ENCODE results near the gene ZNF221.

ZNF221 gene

GRCh38 chr19:43956827-43957226, 5.8 kb downstream of the ZNF221 start:
- H3K36me3 ChIP-seq (ENCODE audit: control insufficient read depth, insufficient read depth, low read length) = no peaks in the 10 kb centered on the region
- no peak overlapping the region for H3K4me3 ChIP-seq (ENCODE audit: insufficient read depth, low read depth, low read length, poor library complexity, severe bottlenecking)
- DNase-seq = no peak
- H3K9me3 ChIP-seq (ENCODE audit: control insufficient read depth, low read length) = no peaks in the 10 kb centered on the region
- no peak overlapping the region for H3K27ac ChIP-seq (ENCODE audit: insufficient read depth, low read length, poor library complexity, severe bottlenecking)
- H3K4me1 ChIP-seq (ENCODE audit: control insufficient read depth, insufficient read depth, low read length, poor library complexity, severe bottlenecking) = no peaks in the 10 kb centered on the region
- no peaks in the 10 kb centered on the region for H3K27me3 ChIP-seq (replicated peaks; ENCODE audit: control insufficient read depth, insufficient read depth, low read length, poor library complexity, severe bottlenecking)

- Histone ChIP-seq H3K27ac (ENCODE audit: insufficient read depth, low read length, poor library complexity, severe bottlenecking) (no peak overlapping the region), H3K4me3 (ENCODE audit: insufficient read depth, low read depth, low read length, poor library complexity, severe bottlenecking) (no peak overlapping the region), H3K27me3 (replicated peaks; ENCODE audit: control insufficient read depth, insufficient read depth, low read length, poor library complexity, severe bottlenecking) (no peaks in the 10 kb centered on the region), H3K36me3 (ENCODE audit: control insufficient read depth, insufficient read depth, low read length) (no peaks in the 10 kb centered on the region), H3K9me3 (ENCODE audit: control insufficient read depth, low read length) (no peaks in the 10 kb centered on the region), H3K4me1 (ENCODE audit: control insufficient read depth, insufficient read depth, low read length, poor library complexity, severe bottlenecking) (no peaks in the 10 kb centered on the region)
- no peak for DNase-seq
Measured at GRCh38 chr19:43957891-43958290, 6.9 kb downstream of the ZNF221 start.

GRCh38 chr19:43960411-43960810, 9.4 kb downstream of the ZNF221 start:
- H3K4me1 ChIP-seq (ENCODE audit: control insufficient read depth, insufficient read depth, low read length, poor library complexity, severe bottlenecking) = no peaks in the 10 kb centered on the region
- no peak overlapping the region for H3K4me3 ChIP-seq (ENCODE audit: insufficient read depth, low read depth, low read length, poor library complexity, severe bottlenecking)
- H3K36me3 ChIP-seq (ENCODE audit: control insufficient read depth, insufficient read depth, low read length) = no peaks in the 10 kb centered on the region
- H3K27me3 ChIP-seq (replicated peaks; ENCODE audit: control insufficient read depth, insufficient read depth, low read length, poor library complexity, severe bottlenecking) = no peaks in the 10 kb centered on the region
- H3K27ac ChIP-seq (ENCODE audit: insufficient read depth, low read length, poor library complexity, severe bottlenecking) = no peak overlapping the region
- peaks cover 6% of the 10 kb centered on the region for H3K9me3 ChIP-seq (ENCODE audit: control insufficient read depth, low read length)
- DNase-seq = no peak

GRCh38 chr19:43966079-43966694, 15.2 kb downstream of the ZNF221 start:
- Histone ChIP-seq H3K27ac (ENCODE audit: insufficient read depth, low read length, poor library complexity, severe bottlenecking) (no peak overlapping the region), H3K27me3 (replicated peaks; ENCODE audit: control insufficient read depth, insufficient read depth, low read length, poor library complexity, severe bottlenecking) (no peaks in the 10 kb centered on the region), H3K4me1 (ENCODE audit: control insufficient read depth, insufficient read depth, low read length, poor library complexity, severe bottlenecking) (no peaks in the 10 kb centered on the region), H3K9me3 (ENCODE audit: control insufficient read depth, low read length) (peaks cover 20% of the 10 kb centered on the region), H3K4me3 (ENCODE audit: insufficient read depth, low read depth, low read length, poor library complexity, severe bottlenecking) (no peak overlapping the region), H3K36me3 (ENCODE audit: control insufficient read depth, insufficient read depth, low read length) (peaks cover 14% of the 10 kb centered on the region)
- DNase-seq = no peak

- DNase-seq = no peak
- H3K4me1 ChIP-seq (ENCODE audit: control insufficient read depth, insufficient read depth, low read length, poor library complexity, severe bottlenecking) = no peaks in the 10 kb centered on the region
- H3K9me3 ChIP-seq (ENCODE audit: control insufficient read depth, low read length) = peaks cover 9% of the 10 kb centered on the region
- no peak overlapping the region for H3K4me3 ChIP-seq (ENCODE audit: insufficient read depth, low read depth, low read length, poor library complexity, severe bottlenecking)
- no peaks in the 10 kb centered on the region for H3K36me3 ChIP-seq (ENCODE audit: control insufficient read depth, insufficient read depth, low read length)
- H3K27me3 ChIP-seq (replicated peaks; ENCODE audit: control insufficient read depth, insufficient read depth, low read length, poor library complexity, severe bottlenecking) = no peaks in the 10 kb centered on the region
- no peak overlapping the region for H3K27ac ChIP-seq (ENCODE audit: insufficient read depth, low read length, poor library complexity, severe bottlenecking)
Measured at GRCh38 chr19:43976732-43977131, 25.7 kb downstream of the ZNF221 start.

GRCh38 chr19:43983544-43983911, 32.5 kb downstream of the ZNF221 start:
- no peak for DNase-seq
- Histone ChIP-seq H3K27me3 (replicated peaks; ENCODE audit: control insufficient read depth, insufficient read depth, low read length, poor library complexity, severe bottlenecking) (no peaks in the 10 kb centered on the region), H3K36me3 (ENCODE audit: control insufficient read depth, insufficient read depth, low read length) (no peaks in the 10 kb centered on the region), H3K9me3 (ENCODE audit: control insufficient read depth, low read length) (no peaks in the 10 kb centered on the region), H3K4me1 (ENCODE audit: control insufficient read depth, insufficient read depth, low read length, poor library complexity, severe bottlenecking) (peaks cover 3% of the 10 kb centered on the region), H3K4me3 (ENCODE audit: insufficient read depth, low read depth, low read length, poor library complexity, severe bottlenecking) (peak overlapping the region; percentile 76), H3K27ac (ENCODE audit: insufficient read depth, low read length, poor library complexity, severe bottlenecking) (no peak overlapping the region)

GRCh38 chr19:43983912-43984686, 33.1 kb downstream of the ZNF221 start, which contains the start of gene ZNF155:
ZNF155 (plus strand) TSS chr19:43984188; CDS start chr19:43988544, 4,356 bp downstream.
- Histone ChIP-seq H3K27me3 (replicated peaks; ENCODE audit: control insufficient read depth, insufficient read depth, low read length, poor library complexity, severe bottlenecking) (no peaks in the 10 kb centered on the region), H3K27ac (ENCODE audit: insufficient read depth, low read length, poor library complexity, severe bottlenecking) (peak within 1 kb of the TSS; percentile 69), H3K9me3 (ENCODE audit: control insufficient read depth, low read length) (no peaks in the 10 kb centered on the region), H3K4me3 (ENCODE audit: insufficient read depth, low read depth, low read length, poor library complexity, severe bottlenecking) (peak within 1 kb of the TSS; percentile 76), H3K4me1 (ENCODE audit: control insufficient read depth, insufficient read depth, low read length, poor library complexity, severe bottlenecking) (peaks cover 3% of the 10 kb centered on the region), H3K36me3 (ENCODE audit: control insufficient read depth, insufficient read depth, low read length) (peaks cover 3% of the 10 kb centered on the region)
- peak; percentile 44 to 58 (median 57) for DNase-seq

GRCh38 chr19:43984687-43985000, 33.6 kb downstream of the ZNF221 start:
- Histone ChIP-seq H3K27ac (ENCODE audit: insufficient read depth, low read length, poor library complexity, severe bottlenecking) (no peak overlapping the region), H3K4me3 (ENCODE audit: insufficient read depth, low read depth, low read length, poor library complexity, severe bottlenecking) (peak overlapping the region; percentile 76), H3K27me3 (replicated peaks; ENCODE audit: control insufficient read depth, insufficient read depth, low read length, poor library complexity, severe bottlenecking) (no peaks in the 10 kb centered on the region), H3K9me3 (ENCODE audit: control insufficient read depth, low read length) (no peaks in the 10 kb centered on the region), H3K36me3 (ENCODE audit: control insufficient read depth, insufficient read depth, low read length) (peaks cover 9% of the 10 kb centered on the region), H3K4me1 (ENCODE audit: control insufficient read depth, insufficient read depth, low read length, poor library complexity, severe bottlenecking) (peaks cover 3% of the 10 kb centered on the region)
- DNase-seq = no peak

- H3K9me3 ChIP-seq (ENCODE audit: control insufficient read depth, low read length) = peaks cover 4% of the 10 kb centered on the region
- no peaks in the 10 kb centered on the region for H3K27me3 ChIP-seq (replicated peaks; ENCODE audit: control insufficient read depth, insufficient read depth, low read length, poor library complexity, severe bottlenecking)
- H3K36me3 ChIP-seq (ENCODE audit: control insufficient read depth, insufficient read depth, low read length) = peaks cover 47% of the 10 kb centered on the region
- no peak overlapping the region for H3K4me3 ChIP-seq (ENCODE audit: insufficient read depth, low read depth, low read length, poor library complexity, severe bottlenecking)
- no peak for DNase-seq
- no peak overlapping the region for H3K27ac ChIP-seq (ENCODE audit: insufficient read depth, low read length, poor library complexity, severe bottlenecking)
- H3K4me1 ChIP-seq (ENCODE audit: control insufficient read depth, insufficient read depth, low read length, poor library complexity, severe bottlenecking) = no peaks in the 10 kb centered on the region
Measured at GRCh38 chr19:43997631-43998290, 46.7 kb downstream of the ZNF221 start.

GRCh38 chr19:44002212-44002565, 51.2 kb downstream of the ZNF221 start:
- peaks cover 14% of the 10 kb centered on the region for H3K36me3 ChIP-seq (ENCODE audit: control insufficient read depth, insufficient read depth, low read length)
- H3K4me1 ChIP-seq (ENCODE audit: control insufficient read depth, insufficient read depth, low read length, poor library complexity, severe bottlenecking) = peaks cover 10% of the 10 kb centered on the region
- no peaks in the 10 kb centered on the region for H3K27me3 ChIP-seq (replicated peaks; ENCODE audit: control insufficient read depth, insufficient read depth, low read length, poor library complexity, severe bottlenecking)
- DNase-seq = no peak
- H3K9me3 ChIP-seq (ENCODE audit: control insufficient read depth, low read length) = peaks cover 4% of the 10 kb centered on the region
- peak overlapping the region; percentile 88 for H3K4me3 ChIP-seq (ENCODE audit: insufficient read depth, low read depth, low read length, poor library complexity, severe bottlenecking)
- H3K27ac ChIP-seq (ENCODE audit: insufficient read depth, low read length, poor library complexity, severe bottlenecking) = no peak overlapping the region

Data from effector memory CD4-positive, alpha-beta T cell (primary cell).